Neural progenitor cell (in vitro differentiated cells): ENCODE results near the gene CSRNP3. TPM values are rescaled to one million over a fixed set of nuclear protein-coding genes. Genes with fewer than 3 reads are reported as not detected.
"Not testable (repeated sequence)": the region's sequence is repeated elsewhere in the genome, so short reads cannot be mapped to it uniquely, and the experiment has no call there.

Source experiments
- DNase-seq: peaks from one replicate; pipeline ENCODE4 v3.0.0-alpha.2; 2016; ENCODE audit warnings: low spot score
- H2AFZ ChIP-seq: fragments of 200-600 bp; sonication (generic); replicated peaks from 2 replicates; pipeline ENCODE4 v1.6.1; 2016; ENCODE audit warnings: antibody characterized with exemption
- H3F3A ChIP-seq: fragments of 200-600 bp; sonication (generic); 2 replicates; pipeline ENCODE4 v1.6.1; 2016; ENCODE audit warnings: antibody characterized with exemption, low read depth
- H3K27ac ChIP-seq: fragments of 200-600 bp; sonication (generic); 2 replicates; pipeline ENCODE4 v1.5.1; 2016; ENCODE audit warnings: mild to moderate bottlenecking
- H3K27me3 ChIP-seq: fragments of 200-600 bp; sonication (generic); 2 replicates; pipeline ENCODE4 v1.6.1; 2016; ENCODE audit warnings: mild to moderate bottlenecking, moderate library complexity
- H3K36me3 ChIP-seq: fragments of 200-600 bp; sonication (generic); 2 replicates; pipeline ENCODE4 v1.5.1; 2016
- H3K4me1 ChIP-seq: fragments of 200-600 bp; sonication (generic); 2 replicates; pipeline ENCODE4 v1.6.1; 2016; ENCODE audit warnings: mixed run types
- H3K4me2 ChIP-seq: fragments of 200-600 bp; sonication (generic); 2 replicates; pipeline ENCODE4 v1.6.1; 2016
- H3K4me3 ChIP-seq: fragments of 200-600 bp; sonication (generic); 2 replicates; pipeline ENCODE4 v1.5.1; 2016
- H3K79me2 ChIP-seq: fragments of 200-600 bp; sonication (generic); 2 replicates; pipeline ENCODE4 v1.6.1; 2016; ENCODE audit warnings: low read depth
- H3K9ac ChIP-seq: fragments of 200-600 bp; sonication (generic); 2 replicates; pipeline ENCODE4 v1.6.1; 2016
- H3K9me3 ChIP-seq: fragments of 200-600 bp; sonication (generic); 2 replicates; pipeline ENCODE4 v1.5.1; 2016; ENCODE audit warnings: low read depth
- H4K20me1 ChIP-seq: fragments of 200-600 bp; sonication (generic); 2 replicates; pipeline ENCODE4 v1.6.1; 2016; ENCODE audit warnings: low read depth
- H3K27ac Mint-ChIP-seq: 3 replicates; pipeline ENCODE4 v1.8.0; 2021; ENCODE audit warnings: mixed read lengths
- H3K27me3 Mint-ChIP-seq: 2 replicates; pipeline ENCODE4 v1.8.0; 2022; ENCODE audit warnings: low read depth, mild to moderate bottlenecking, inconsistent platforms, moderate library complexity, mixed read lengths; ENCODE audit not compliant: insufficient read depth
- H3K36me3 Mint-ChIP-seq: 3 replicates; pipeline ENCODE4 v1.8.0; 2021; ENCODE audit warnings: mixed read lengths
- H3K4me1 Mint-ChIP-seq: 3 replicates; pipeline ENCODE4 v1.8.0; 2021; ENCODE audit warnings: mixed read lengths
- H3K4me3 Mint-ChIP-seq: 3 replicates; pipeline ENCODE4 v1.8.0; 2021; ENCODE audit warnings: mild to moderate bottlenecking, moderate library complexity, mixed read lengths
- H3K9me3 Mint-ChIP-seq: 3 replicates; pipeline ENCODE4 v1.8.0; 2020; ENCODE audit warnings: mixed read lengths
- CTCF ChIP-seq: fragments of 200-600 bp; sonication (generic); IDR thresholded peaks from 2 replicates; pipeline ENCODE4 v1.5.1; 2017; ENCODE audit warnings: antibody characterized with exemption, mild to moderate bottlenecking
- EZH2 ChIP-seq: fragments of 200-600 bp; sonication (generic); IDR thresholded peaks from 2 replicates; pipeline ENCODE4 v1.6.1; 2017; ENCODE audit warnings: antibody characterized with exemption, mild to moderate bottlenecking, moderate library complexity
- EZH2phosphoT487 ChIP-seq: fragments of 200-600 bp; sonication (generic); IDR thresholded peaks from 2 replicates; pipeline ENCODE4 v1.6.1; 2017; ENCODE audit warnings: antibody characterized with exemption
- total RNA-seq: library from RNA; depleted of rRNA; stranded (reverse); fragments of >200 nt; gene quantifications from 2 replicates; pipeline ENCODE4 v1.2.3, GENCODE V29; 2015; ENCODE audit warnings: low replicate concordance

The CSRNP3 gene
- total RNA-seq, 1 donor from 2014 or later, result 16.9 TPM

GRCh38 chr2:165587335-165587938 is 117.9 kb downstream of the CSRNP3 start:
- no peak overlapping the region for H3K4me2 ChIP-seq
- no peak overlapping the region for H3K9ac ChIP-seq
- H3F3A ChIP-seq, result no peaks in the 10 kb centered on the region
- peaks cover 7% of the 10 kb centered on the region for H3K4me1 ChIP-seq
- no peaks in the 10 kb centered on the region for H3K36me3 ChIP-seq
- no peak overlapping the region for H3K27ac Mint-ChIP-seq
- DNase-seq, result no peak
- H3K36me3 Mint-ChIP-seq, result peaks cover 82% of the 10 kb centered on the region
- no peaks in the 10 kb centered on the region for H3K27me3 Mint-ChIP-seq
- no peak overlapping the region for H3K4me3 ChIP-seq
- peaks cover 3% of the 10 kb centered on the region for H3K4me1 Mint-ChIP-seq
- H3K79me2 ChIP-seq, result no peaks in the 10 kb centered on the region
- H3K27ac ChIP-seq, result no peak overlapping the region
- H3K27me3 ChIP-seq, result no peaks in the 10 kb centered on the region
- no peak overlapping the region for H2AFZ ChIP-seq
- no peak overlapping the region for H3K4me3 Mint-ChIP-seq
- H3K9me3 ChIP-seq, result no peaks in the 10 kb centered on the region
- no peak for TF ChIP-seq EZH2
- no peak for TF ChIP-seq CTCF
- no peak for TF ChIP-seq EZH2phosphoT487
- peaks cover 42% of the 10 kb centered on the region for H3K9me3 Mint-ChIP-seq
- H4K20me1 ChIP-seq, result no peaks in the 10 kb centered on the region

GRCh38 chr2:165590999-165591398 is 121.5 kb downstream of the CSRNP3 start:
- not testable (repeated sequence) for H3K27ac Mint-ChIP-seq, H3K9ac ChIP-seq, H3F3A ChIP-seq, H3K4me1 Mint-ChIP-seq, H3K79me2 ChIP-seq, H3K27me3 ChIP-seq, H3K36me3 ChIP-seq, H3K4me1 ChIP-seq, H2AFZ ChIP-seq, H3K4me2 ChIP-seq, H3K4me3 Mint-ChIP-seq, H3K27ac ChIP-seq, H3K4me3 ChIP-seq, DNase-seq, H4K20me1 ChIP-seq, H3K27me3 Mint-ChIP-seq, H3K9me3 ChIP-seq
- H3K9me3 Mint-ChIP-seq, result peaks cover 36% of the 10 kb centered on the region
- H3K36me3 Mint-ChIP-seq, result peaks cover 60% of the 10 kb centered on the region

- H3K9ac ChIP-seq, result no peak overlapping the region
These were observed 123.6 kb downstream of the CSRNP3 start for GRCh38 chr2:165593081-165593480.

More at GRCh38 chr2:165593081-165593480, 123.6 kb downstream of the CSRNP3 start:
- no peak overlapping the region for H2AFZ ChIP-seq
- H3F3A ChIP-seq, result no peaks in the 10 kb centered on the region
- TF ChIP-seq EZH2 (no peak), EZH2phosphoT487 (no peak), CTCF (no peak)
- no peaks in the 10 kb centered on the region for H3K27me3 ChIP-seq
- Mint-ChIP-seq H3K4me3 (no peak overlapping the region), H3K36me3 (peaks cover 55% of the 10 kb centered on the region), H3K9me3 (peaks cover 28% of the 10 kb centered on the region), H3K27ac (no peak overlapping the region), H3K4me1 (peaks cover 2% of the 10 kb centered on the region), H3K27me3 (no peaks in the 10 kb centered on the region)
- H3K27ac ChIP-seq, result no peak overlapping the region
- no peaks in the 10 kb centered on the region for H4K20me1 ChIP-seq
- H3K4me2 ChIP-seq, result no peak overlapping the region
- peaks cover 11% of the 10 kb centered on the region for H3K36me3 ChIP-seq
- no peaks in the 10 kb centered on the region for H3K79me2 ChIP-seq
- H3K4me3 ChIP-seq, result no peak overlapping the region
- no peaks in the 10 kb centered on the region for H3K4me1 ChIP-seq
- H3K9me3 ChIP-seq, result no peaks in the 10 kb centered on the region
- no peak for DNase-seq
